HepG2 (cell line): Measurements from ENCODE around the gene CDH2. TPM values are rescaled to one million over a fixed set of nuclear protein-coding genes. Genes with fewer than 3 reads are reported as not detected.
A peak's percentile ranks its signal among the peaks of the same experiment; 100 is the strongest.

Source experiments
- EEA1 ChIP-seq: sonication (generic); formaldehyde crosslinking; IDR thresholded peaks from 2 replicates; pipeline ENCODE4 v1.5.1; 2020; ENCODE audit warnings: mild to moderate bottlenecking, missing genetic modification reagents, borderline replicate concordance
- HDAC1 ChIP-seq: sonication (generic); formaldehyde crosslinking; IDR thresholded peaks from 2 replicates; pipeline ENCODE4 v1.5.1; 2020; ENCODE audit warnings: mild to moderate bottlenecking, missing genetic modification reagents
- HMGA1 ChIP-seq: sonication (generic); formaldehyde crosslinking; conservative IDR thresholded peaks from 2 replicates; pipeline ENCODE4 v1.4.0; 2020; ENCODE audit warnings: missing genetic modification reagents
- HMGXB4 ChIP-seq, 2 experiments: sonication (generic) in 1 of 2; formaldehyde crosslinking in 1 of 2; IDR thresholded peaks; 2 replicates each; pipeline versions ENCODE4 v1.4.0 to v1.6.1; 2018 to 2020; ENCODE audit warnings: missing genetic modification reagents in 2 of 2, borderline replicate concordance in 1 of 2, low read depth in 1 of 2, mild to moderate bottlenecking in 1 of 2, missing biosample characterization in 1 of 2
- HOXD1 ChIP-seq: sonication (generic); formaldehyde crosslinking; IDR thresholded peaks from 2 replicates; pipeline ENCODE4 v1.5.0; 2020; ENCODE audit warnings: missing genetic modification reagents
- KDM1A ChIP-seq: IDR thresholded peaks from 2 replicates; pipeline ENCODE4 v1.6.1; 2016; ENCODE audit warnings: missing compliant biosample characterization
- KDM5A ChIP-seq: fragments of 200-600 bp; sonication (generic); IDR thresholded peaks from 2 replicates; pipeline ENCODE4 v1.7.0; 2018; ENCODE audit warnings: antibody characterized with exemption, mild to moderate bottlenecking, low read length, borderline replicate concordance
- MXI1 ChIP-seq: IDR thresholded peaks from 3 replicates; pipeline ENCODE4 v1.6.1; 2012; ENCODE audit warnings: low read depth, low read length, inconsistent platforms, borderline replicate concordance
- PATZ1 ChIP-seq: sonication (generic); formaldehyde crosslinking; IDR thresholded peaks from 2 replicates; pipeline ENCODE4 v1.4.0; 2020; ENCODE audit warnings: missing genetic modification reagents
- TARDBP ChIP-seq: sonication (generic); formaldehyde crosslinking; IDR thresholded peaks from 2 replicates; pipeline ENCODE4 v1.8.0; 2022; ENCODE audit warnings: mild to moderate bottlenecking, missing genetic modification reagents
- UBTF ChIP-seq: sonication (generic); formaldehyde crosslinking; IDR thresholded peaks from 2 replicates; pipeline ENCODE4 v1.4.0; 2020; ENCODE audit warnings: mild to moderate bottlenecking, missing genetic modification reagents
- ZNF12 ChIP-seq: sonication (generic); formaldehyde crosslinking; IDR thresholded peaks from 2 replicates; pipeline ENCODE4 v1.5.0; 2020; ENCODE audit warnings: missing genetic modification reagents
- ZNF333 ChIP-seq: sonication (generic); formaldehyde crosslinking; IDR thresholded peaks from 2 replicates; pipeline ENCODE4 v1.4.0; 2020; ENCODE audit warnings: mild to moderate bottlenecking, missing genetic modification reagents, borderline replicate concordance
- ZNF547 ChIP-seq: sonication (generic); formaldehyde crosslinking; IDR thresholded peaks from 2 replicates; pipeline ENCODE4 v1.5.1; 2020; ENCODE audit warnings: mild to moderate bottlenecking, missing genetic modification reagents
- ZNF629 ChIP-seq: sonication (generic); formaldehyde crosslinking; conservative IDR thresholded peaks from 2 replicates; pipeline ENCODE4 v1.5.0; 2020; ENCODE audit warnings: missing genetic modification reagents
- ZNF687 ChIP-seq: sonication (generic); formaldehyde crosslinking; IDR thresholded peaks from 2 replicates; pipeline ENCODE4 v1.5.1; 2020; ENCODE audit warnings: mild to moderate bottlenecking, missing genetic modification reagents, moderate library complexity
- ZNF775 ChIP-seq: sonication (generic); formaldehyde crosslinking; IDR thresholded peaks from 2 replicates; pipeline ENCODE4 v1.4.0; 2020; ENCODE audit warnings: missing genetic modification reagents, mild to moderate bottlenecking, moderate library complexity, borderline replicate concordance
- ZNF883 ChIP-seq: sonication (generic); formaldehyde crosslinking; IDR thresholded peaks from 2 replicates; pipeline ENCODE4 v1.5.1; 2020; ENCODE audit warnings: mild to moderate bottlenecking, missing genetic modification reagents; ENCODE audit errors: not compliant biosample characterization
- polyA plus RNA-seq, 8 experiments: library from polyadenylated mRNA; depleted of rRNA in 3 of 8; stranded (reverse) in 7 of 8; unstranded in 1 of 8; fragments of >200 nt; fragmentation: Illumina TruSeq in 4 of 8; extraction: Trizol in 4 of 8; gene quantifications; 2 replicates each; pipeline versions ENCODE4 v1.2.1 to v1.2.3, GENCODE V29; 2011 to 2016; ENCODE audit warnings: low read depth in 4 of 8, missing spikeins in 1 of 8, mixed read lengths in 1 of 8; ENCODE audit not compliant: insufficient read depth in 1 of 8
- total RNA-seq, 5 experiments: library from RNA; depleted of rRNA; stranded (reverse); fragments of >200 nt; fragmentation: Illumina TruSeq; extraction: Trizol; gene quantifications; 2 replicates each; pipeline ENCODE4 v1.2.3, GENCODE V29; 2016; ENCODE audit warnings: low read depth in 1 of 5

Gene CDH2
- total and polyA plus RNA-seq, 2 of the 13 experiments (the other 11 are each of a cell fraction or from before 2014, with no cell fraction given) = 18.6 to 36.1 TPM

GRCh38 chr18:28175930-28176697 lies 816 bp downstream of the CDH2 start (continued):
- TF ChIP-seq ZNF687 (CRISPR knock-in tag) = peak; percentile 63
- TF ChIP-seq HOXD1 (CRISPR knock-in tag) = no peak; the same call in 1 of the 2 replicates
- TF ChIP-seq EEA1 (CRISPR knock-in tag) = no peak
- TF ChIP-seq HMGA1 (CRISPR knock-in tag) = no peak
- TF ChIP-seq TARDBP = no peak
- TF ChIP-seq HDAC1 (CRISPR knock-in tag) = 0 out of 2 replicates have a peak, but pooled peaks have one; percentile 2
- no peak for TF ChIP-seq MXI1
- TF ChIP-seq HMGXB4 (CRISPR knock-in tag; IDR thresholded peaks at IDR 0.05; ENCODE audit: borderline replicate concordance in 1 of 2, low read depth in 1 of 2) = peak in 1 of 2 experiments; percentile 60; a peak in 1 of 4 replicates
- no peak for TF ChIP-seq ZNF12 (CRISPR knock-in tag)
- TF ChIP-seq ZNF629 (CRISPR knock-in tag) = no peak
- no peak for TF ChIP-seq ZNF883
- peak; percentile 91 for TF ChIP-seq UBTF (CRISPR knock-in tag)
- TF ChIP-seq PATZ1 (CRISPR knock-in tag) = 0 out of 2 replicates have a peak, but pooled peaks have one; percentile 3
- TF ChIP-seq ZNF775 (CRISPR knock-in tag) = no peak
- TF ChIP-seq ZNF333 (CRISPR knock-in tag) = no peak
- no peak for TF ChIP-seq KDM1A
- no peak for TF ChIP-seq KDM5A
- TF ChIP-seq ZNF547 (CRISPR knock-in tag) = no peak; the same call in 1 of the 2 replicates
